ENCODE data around the gene PTPRG. TPM values are rescaled to one million over a fixed set of nuclear protein-coding genes. Genes with fewer than 3 reads are reported as not detected.

PTPRG gene
- total RNA-seq, 1 donor from 2014 or later: 77.2 TPM

- H3K4me1 Mint-ChIP-seq (ENCODE audit: unreplicated experiment): peaks cover 8% of the 10 kb centered on the region
These were observed 621.7 kb downstream of the PTPRG start for GRCh38 chr3:62183087-62183486.

GRCh38 chr3:62183969-62184368 lies 622.6 kb downstream of the PTPRG start:
- no peaks in the 10 kb centered on the region for H3K27me3 Mint-ChIP-seq
- H3K4me3 Mint-ChIP-seq: no peak overlapping the region
- H3K36me3 Mint-ChIP-seq: peaks cover 16% of the 10 kb centered on the region
- peaks cover 16% of the 10 kb centered on the region for H3K4me1 Mint-ChIP-seq (ENCODE audit: unreplicated experiment)
- no peak for TF ChIP-seq CTCF (conservative IDR thresholded peaks at IDR 0.05)
- no peak overlapping the region for H3K27ac Mint-ChIP-seq
- no peak for DNase-seq (ENCODE audit: extremely low spot score, unreplicated experiment)
- no peaks in the 10 kb centered on the region for H3K9me3 Mint-ChIP-seq

More at GRCh38 chr3:62183087-62183486, 621.7 kb downstream of the PTPRG start:
- TF ChIP-seq CTCF (conservative IDR thresholded peaks at IDR 0.05): no peak
- Mint-ChIP-seq H3K4me3 (no peak overlapping the region), H3K27me3 (no peaks in the 10 kb centered on the region), H3K9me3 (no peaks in the 10 kb centered on the region), H3K27ac (no peak overlapping the region), H3K36me3 (peaks cover 16% of the 10 kb centered on the region)
- DNase-seq (ENCODE audit: extremely low spot score, unreplicated experiment): no peak

GRCh38 chr3:62184559-62184958 lies 623.2 kb downstream of the PTPRG start:
- Mint-ChIP-seq H3K4me3 (no peak overlapping the region), H3K4me1 (ENCODE audit: unreplicated experiment) (peaks cover 18% of the 10 kb centered on the region), H3K27ac (no peak overlapping the region), H3K36me3 (peaks cover 16% of the 10 kb centered on the region), H3K9me3 (no peaks in the 10 kb centered on the region), H3K27me3 (no peaks in the 10 kb centered on the region)
- no peak for DNase-seq (ENCODE audit: extremely low spot score, unreplicated experiment)
- TF ChIP-seq CTCF (conservative IDR thresholded peaks at IDR 0.05): no peak

- no peak for DNase-seq (ENCODE audit: extremely low spot score, unreplicated experiment)
- Mint-ChIP-seq H3K27me3 (no peaks in the 10 kb centered on the region), H3K9me3 (no peaks in the 10 kb centered on the region), H3K4me3 (no peak overlapping the region), H3K4me1 (ENCODE audit: unreplicated experiment) (peaks cover 18% of the 10 kb centered on the region), H3K27ac (no peak overlapping the region), H3K36me3 (peaks cover 27% of the 10 kb centered on the region)
- TF ChIP-seq CTCF (conservative IDR thresholded peaks at IDR 0.05): peak; percentile 66
These were observed 625.7 kb downstream of the PTPRG start for GRCh38 chr3:62187022-62187431.

- no peaks in the 10 kb centered on the region for H3K27me3 Mint-ChIP-seq
- peak; percentile 92 for TF ChIP-seq CTCF (conservative IDR thresholded peaks at IDR 0.05)
- peak overlapping the region; percentile 10 for H3K4me3 Mint-ChIP-seq
- H3K9me3 Mint-ChIP-seq: no peaks in the 10 kb centered on the region
- peaks cover 16% of the 10 kb centered on the region for H3K4me1 Mint-ChIP-seq (ENCODE audit: unreplicated experiment)
- no peak overlapping the region for H3K27ac Mint-ChIP-seq
- peaks cover 35% of the 10 kb centered on the region for H3K36me3 Mint-ChIP-seq
- peak; percentile 77 for DNase-seq (ENCODE audit: extremely low spot score, unreplicated experiment)
These were observed 627.5 kb downstream of the PTPRG start for GRCh38 chr3:62188681-62189375.

Measured in type B pancreatic cell (in vitro differentiated cells).